Measurements from ENCODE around the gene CSTPP1.

- TF ChIP-seq CTCF (IDR thresholded peaks at IDR 0.05) (no peak), POLR2A (IDR thresholded peaks at IDR 0.05) (no peak), POLR2AphosphoS5 (IDR thresholded peaks at IDR 0.05) (no peak)
Measured at GRCh38 chr11:47186700-47187695, 250.4 kb downstream of the CSTPP1 start.
